GM19467 (cell line): ENCODE results near the gene MSANTD1.

Source experiments
- ATAC-seq: cut with Tn5 transposase; IDR thresholded peaks from one replicate; pipeline ENCODE4 v1.9.1; 2021; ENCODE audit warnings: mild to moderate bottlenecking, moderate library complexity; ENCODE audit not compliant: unreplicated experiment

MSANTD1 gene

GRCh38 chr4:3248811-3249661, at the start of gene MSANTD1:
MSANTD1 (plus strand) TSS chr4:3249159; CDS start chr4:3249223, 64 bp downstream.
- ATAC-seq, result no peak

GRCh38 chr4:3199653-3200422, 49.1 kb upstream of the MSANTD1 start:
- ATAC-seq, result no peak

- no peak for ATAC-seq
Observed at GRCh38 chr4:3200423-3201090, 48.4 kb upstream of the MSANTD1 start.

- peak; percentile 50 for ATAC-seq
Observed at GRCh38 chr4:3201718-3202702, 46.9 kb upstream of the MSANTD1 start.

- ATAC-seq, result no peak
Observed at GRCh38 chr4:3202836-3203820, 45.8 kb upstream of the MSANTD1 start.

- no peak for ATAC-seq
Observed at GRCh38 chr4:3203971-3204431, 45.0 kb upstream of the MSANTD1 start.

- ATAC-seq, result no peak
Observed at GRCh38 chr4:3205995-3206394, 43.0 kb upstream of the MSANTD1 start.

GRCh38 chr4:3206439-3207100, 42.4 kb upstream of the MSANTD1 start:
- ATAC-seq, result no peak

- no peak for ATAC-seq
Observed at GRCh38 chr4:3207531-3208037, 41.4 kb upstream of the MSANTD1 start.

GRCh38 chr4:3208826-3209225, 40.1 kb upstream of the MSANTD1 start:
- ATAC-seq, result no peak

GRCh38 chr4:3209551-3210325, 39.2 kb upstream of the MSANTD1 start:
- ATAC-seq, result no peak

- no peak for ATAC-seq
Observed at GRCh38 chr4:3210467-3210866, 38.5 kb upstream of the MSANTD1 start.

GRCh38 chr4:3211866-3212265, 37.1 kb upstream of the MSANTD1 start:
- ATAC-seq, result no peak

- ATAC-seq, result no peak
Observed at GRCh38 chr4:3212391-3213105, 36.4 kb upstream of the MSANTD1 start.

- no peak for ATAC-seq
Observed at GRCh38 chr4:3213106-3213425, 35.9 kb upstream of the MSANTD1 start.

GRCh38 chr4:3213661-3214250, 35.2 kb upstream of the MSANTD1 start:
- ATAC-seq, result no peak

- no peak for ATAC-seq
Observed at GRCh38 chr4:3215256-3215655, 33.7 kb upstream of the MSANTD1 start.
